Esophagus squamous epithelium (tissue), 5 donors: ENCODE measurements around the gene SIX6. TPM values are rescaled to one million over a fixed set of nuclear protein-coding genes. Genes with fewer than 3 reads are reported as not detected.

Experiments used
- DNase-seq: peaks from one replicate; lab custom pipeline; 2025; lab: John Stamatoyannopoulos, UW
- H3K27ac ChIP-seq, 4 donors: fragments of 200-600 bp; sonication (generic); one replicate each; pipeline ENCODE4 v1.5.1; 2016 to 2019; ENCODE audit warnings: mild to moderate bottlenecking in 1 of 4
- H3K27me3 ChIP-seq, 4 donors: fragments of 200-600 bp; sonication (generic); 1 replicate in 3 of 4; 2 replicates in 1 of 4; pipeline versions ENCODE4 v1.5.1 to v1.6.0; 2017 to 2021; ENCODE audit warnings: antibody characterized with exemption in 1 of 4
- H3K36me3 ChIP-seq, 3 donors: fragments of 200-600 bp; sonication (generic); one replicate each; pipeline ENCODE4 v1.5.1; 2016 to 2019
- H3K4me1 ChIP-seq, 3 donors: fragments of 200-600 bp; sonication (generic); one replicate each; pipeline ENCODE4 v1.5.1; 2017 to 2019
- H3K4me3 ChIP-seq, 4 donors: fragments of 200-600 bp; sonication (generic); 1 replicate in 3 of 4; 2 replicates in 1 of 4; pipeline ENCODE4 v1.5.1; 2016 to 2019; ENCODE audit warnings: mild to moderate bottlenecking in 2 of 4, moderate library complexity in 1 of 4
- H3K9me3 ChIP-seq, 3 donors: fragments of 200-600 bp; sonication (generic); one replicate each; pipeline ENCODE4 v1.5.1; 2016 to 2019
- CTCF ChIP-seq, 6 experiments: fragments of 450-650 bp in 4 of 6; fragments of 200-600 bp in 2 of 6; sonication (generic) in 2 of 6; IDR thresholded peaks; one replicate each; pipeline ENCODE4 v1.5.1; 2016 to 2019; ENCODE audit warnings: antibody characterized with exemption in 6 of 6, mild to moderate bottlenecking in 4 of 6, moderate library complexity in 4 of 6
- POLR2A ChIP-seq, 4 donors: fragments of 450-650 bp; IDR thresholded peaks; one replicate each; pipeline ENCODE4 v1.6.1; 2017; ENCODE audit warnings: antibody characterized with exemption in 4 of 4, mild to moderate bottlenecking in 4 of 4, moderate library complexity in 3 of 4
- WGBS, 2 donors: methylation state at CpG; one replicate each; pipeline ENCODE4 v1.1.5; 2018; 5-methylcytosine and 5-hydroxymethylcytosine counted together
- intact Hi-C: fragments of 100-400 bp; cut with DNase I; formaldehyde crosslinking; loops from one replicate; pipeline ENCODE4 v1.15.0; 2022
- total RNA-seq, 4 donors: library from RNA; depleted of rRNA; stranded (reverse); fragments of >200 nt; gene quantifications; one replicate each; pipeline ENCODE4 v1.1.0, GENCODE V29; 2016
- donor health status: DM: yes; HTN: yes; CAD: no.

Gene SIX6
- total RNA-seq, 4 donors from 2014 or later, result not detected

- Histone ChIP-seq H3K4me3 (no peak overlapping the region), H3K4me1 (peaks cover 0 to 12% (median 0%) of the 10 kb centered on the region in 3 donors), H3K9me3 (no peaks in the 10 kb centered on the region), H3K27me3 (peaks cover 0 to 76% (median 17%) of the 10 kb centered on the region in 4 donors), H3K27ac (no peak overlapping the region), H3K36me3 (no peaks in the 10 kb centered on the region)
- no peak for DNase-seq
- 21 to 28% methylated on average over 2 of the region's 2 CpGs for WGBS, 2 donors
- intact Hi-C loops, result no loop called here
- TF ChIP-seq POLR2A (IDR thresholded peaks at IDR 0.05) (no peak), CTCF (IDR thresholded peaks at IDR 0.05) (no peak)
Measured at GRCh38 chr14:60487211-60487610, 21.7 kb upstream of the SIX6 start.

GRCh38 chr14:60488175-60488574 lies 20.8 kb upstream of the SIX6 start:
- Histone ChIP-seq H3K27ac (no peak overlapping the region), H3K27me3 (peaks cover 0 to 76% (median 17%) of the 10 kb centered on the region in 4 donors), H3K36me3 (no peaks in the 10 kb centered on the region), H3K9me3 (no peaks in the 10 kb centered on the region), H3K4me3 (no peak overlapping the region), H3K4me1 (peaks cover 0 to 12% (median 0%) of the 10 kb centered on the region in 3 donors)
- TF ChIP-seq POLR2A (IDR thresholded peaks at IDR 0.05) (no peak), CTCF (IDR thresholded peaks at IDR 0.05) (no peak)
- no peak for DNase-seq
- intact Hi-C loops, result no loop called here

- TF ChIP-seq CTCF (IDR thresholded peaks at IDR 0.05) (no peak), POLR2A (IDR thresholded peaks at IDR 0.05) (no peak)
- peaks cover 0 to 73% (median 10%) of the 10 kb centered on the region in 4 donors for H3K27me3 ChIP-seq
Measured at GRCh38 chr14:60490270-60490669, 18.7 kb upstream of the SIX6 start.

GRCh38 chr14:60495946-60496345 lies 13.0 kb upstream of the SIX6 start:
- DNase-seq, result no peak
- WGBS, 2 donors, result 14 to 55% methylated on average over 1 of the region's 1 CpG
- Histone ChIP-seq H3K4me1 (no peaks in the 10 kb centered on the region), H3K36me3 (no peaks in the 10 kb centered on the region), H3K9me3 (no peaks in the 10 kb centered on the region), H3K27me3 (peaks cover 0 to 43% (median 0%) of the 10 kb centered on the region in 4 donors), H3K27ac (no peak overlapping the region), H3K4me3 (no peak overlapping the region)
- intact Hi-C loops, result no loop called here
- TF ChIP-seq POLR2A (IDR thresholded peaks at IDR 0.05), result no peak
- TF ChIP-seq CTCF (IDR thresholded peaks at IDR 0.05), result no peak

More at GRCh38 chr14:60490270-60490669, 18.7 kb upstream of the SIX6 start:
- intact Hi-C loops, result no loop called here
- H3K36me3 ChIP-seq, result no peaks in the 10 kb centered on the region
- WGBS, 2 donors, result 88 to 96% methylated on average over 3 of the region's 3 CpGs
- DNase-seq, result no peak
- no peak overlapping the region for H3K4me3 ChIP-seq
- H3K4me1 ChIP-seq, result peaks cover 0 to 10% (median 0%) of the 10 kb centered on the region in 3 donors
- no peak overlapping the region for H3K27ac ChIP-seq
- H3K9me3 ChIP-seq, result no peaks in the 10 kb centered on the region

GRCh38 chr14:60502541-60502940 lies 6.4 kb upstream of the SIX6 start:
- no peaks in the 10 kb centered on the region for H3K36me3 ChIP-seq
- peaks cover 0 to 12% (median 0%) of the 10 kb centered on the region in 3 donors for H3K4me1 ChIP-seq
- no peak overlapping the region for H3K4me3 ChIP-seq
- TF ChIP-seq POLR2A (IDR thresholded peaks at IDR 0.05), result no peak
- TF ChIP-seq CTCF (IDR thresholded peaks at IDR 0.05), result no peak
- intact Hi-C loops, result no loop called here
- no peaks in the 10 kb centered on the region for H3K9me3 ChIP-seq
- peaks cover 15 to 82% (median 24%) of the 10 kb centered on the region in 4 donors for H3K27me3 ChIP-seq
- DNase-seq, result no peak
- no peak overlapping the region for H3K27ac ChIP-seq
